Subcutaneous abdominal adipose tissue (tissue), 5 donors: Measurements from ENCODE around the gene ANKLE1.

ENCODE experiments used
- H3K27ac ChIP-seq: one replicate; pipeline ENCODE4 v1.7.0; 2013; ENCODE audit warnings: low read depth, mild to moderate bottlenecking, inconsistent platforms, low read length, moderate library complexity
- H3K27me3 ChIP-seq, 5 donors: one replicate each; pipeline ENCODE4 v1.7.0; 2013; ENCODE audit warnings: low read length in 5 of 5, inconsistent platforms in 1 of 5; ENCODE audit not compliant: control insufficient read depth in 5 of 5, insufficient read depth in 4 of 5
- H3K36me3 ChIP-seq, 5 donors: one replicate each; pipeline ENCODE4 v1.7.0; 2013; ENCODE audit warnings: low read length in 5 of 5; ENCODE audit not compliant: control insufficient read depth in 5 of 5, insufficient read depth in 5 of 5
- H3K4me1 ChIP-seq, 5 donors: one replicate each; pipeline ENCODE4 v1.7.0; 2013; ENCODE audit warnings: low read length in 5 of 5, mild to moderate bottlenecking in 3 of 5, moderate library complexity in 1 of 5; ENCODE audit not compliant: control insufficient read depth in 5 of 5, insufficient read depth in 5 of 5
- H3K4me3 ChIP-seq, 5 donors: one replicate each; pipeline ENCODE4 v1.7.0; 2013; ENCODE audit warnings: low read length in 5 of 5, low read depth in 1 of 5
- H3K9ac ChIP-seq, 5 donors: one replicate each; pipeline ENCODE4 v1.7.0; 2013; ENCODE audit warnings: low read length in 5 of 5, mild to moderate bottlenecking in 4 of 5, moderate library complexity in 3 of 5
- H3K9me3 ChIP-seq, 5 donors: one replicate each; pipeline ENCODE4 v1.7.0; 2013; ENCODE audit warnings: low read length in 5 of 5; ENCODE audit not compliant: control insufficient read depth in 5 of 5
- donor health status: healthy.
- donor health status: healthy.
- donor health status: healthy.
- donor health status: healthy.
- donor health status: healthy.

Gene ANKLE1

GRCh38 chr19:17249887-17250548, 31.7 kb upstream of the ANKLE1 start:
- Histone ChIP-seq H3K4me3 (no peak overlapping the region), H3K27ac (no peak overlapping the region)

GRCh38 chr19:17254636-17255035, 27.1 kb upstream of the ANKLE1 start:
- Histone ChIP-seq H3K4me1 (peaks cover 0 to 4% (median 0%) of the 10 kb centered on the region in 5 donors), H3K36me3 (peaks cover 0 to 45% (median 26%) of the 10 kb centered on the region in 5 donors), H3K4me3 (no peak overlapping the region), H3K9me3 (peaks cover 0 to 8% (median 5%) of the 10 kb centered on the region in 5 donors), H3K27ac (no peak overlapping the region), H3K27me3 (no peaks in the 10 kb centered on the region), H3K9ac (no peak overlapping the region)

More at GRCh38 chr19:17249887-17250548, 31.7 kb upstream of the ANKLE1 start:
- Histone ChIP-seq H3K27me3 (no peaks in the 10 kb centered on the region), H3K9me3 (no peaks in the 10 kb centered on the region), H3K9ac (no peak overlapping the region), H3K36me3 (peaks cover 0 to 18% (median 10%) of the 10 kb centered on the region in 5 donors), H3K4me1 (peaks cover 2 to 24% (median 21%) of the 10 kb centered on the region in 5 donors)

- peaks cover 0 to 4% (median 0%) of the 10 kb centered on the region in 5 donors for H3K4me1 ChIP-seq
- no peak overlapping the region for H3K4me3 ChIP-seq
- H3K9me3 ChIP-seq, result peaks cover 0 to 11% (median 7%) of the 10 kb centered on the region in 5 donors
- no peak overlapping the region for H3K27ac ChIP-seq
- no peak overlapping the region for H3K9ac ChIP-seq
- H3K36me3 ChIP-seq, result peaks cover 0 to 47% (median 28%) of the 10 kb centered on the region in 5 donors
- no peaks in the 10 kb centered on the region for H3K27me3 ChIP-seq
Measured at GRCh38 chr19:17255150-17255621, 26.5 kb upstream of the ANKLE1 start.

GRCh38 chr19:17256130-17256529, 25.6 kb upstream of the ANKLE1 start:
- Histone ChIP-seq H3K9me3 (peaks cover 0 to 11% (median 7%) of the 10 kb centered on the region in 5 donors), H3K9ac (no peak overlapping the region), H3K27me3 (no peaks in the 10 kb centered on the region), H3K27ac (no peak overlapping the region), H3K36me3 (peaks cover 0 to 47% (median 28%) of the 10 kb centered on the region in 5 donors), H3K4me3 (no peak overlapping the region), H3K4me1 (peaks cover 0 to 7% (median 4%) of the 10 kb centered on the region in 5 donors)

GRCh38 chr19:17259118-17259780, 22.5 kb upstream of the ANKLE1 start:
- peaks cover 0 to 18% (median 4%) of the 10 kb centered on the region in 5 donors for H3K4me1 ChIP-seq
- H3K36me3 ChIP-seq, result peaks cover 0 to 42% (median 21%) of the 10 kb centered on the region in 5 donors
- H3K4me3 ChIP-seq, result peak overlapping the region in 1 of 5 donors; percentile 16
- no peak overlapping the region for H3K27ac ChIP-seq
- H3K9me3 ChIP-seq, result peaks cover 0 to 11% (median 7%) of the 10 kb centered on the region in 5 donors
- no peak overlapping the region for H3K9ac ChIP-seq
- H3K27me3 ChIP-seq, result no peaks in the 10 kb centered on the region

- no peaks in the 10 kb centered on the region for H3K27me3 ChIP-seq
- no peak overlapping the region for H3K27ac ChIP-seq
Measured at GRCh38 chr19:17259934-17260333, 21.8 kb upstream of the ANKLE1 start.

GRCh38 chr19:17260842-17261325, 20.8 kb upstream of the ANKLE1 start:
- Histone ChIP-seq H3K4me3 (no peak overlapping the region), H3K9ac (no peak overlapping the region), H3K27me3 (no peaks in the 10 kb centered on the region), H3K9me3 (peaks cover 0 to 11% (median 7%) of the 10 kb centered on the region in 5 donors), H3K4me1 (peaks cover 0 to 28% (median 0%) of the 10 kb centered on the region in 5 donors), H3K27ac (no peak overlapping the region), H3K36me3 (peaks cover 0 to 31% (median 13%) of the 10 kb centered on the region in 5 donors)

More at GRCh38 chr19:17259934-17260333, 21.8 kb upstream of the ANKLE1 start:
- H3K4me1 ChIP-seq, result peaks cover 0 to 25% (median 4%) of the 10 kb centered on the region in 5 donors
- peaks cover 0 to 11% (median 7%) of the 10 kb centered on the region in 5 donors for H3K9me3 ChIP-seq
- peaks cover 0 to 38% (median 17%) of the 10 kb centered on the region in 5 donors for H3K36me3 ChIP-seq
- H3K4me3 ChIP-seq, result peak overlapping the region in 1 of 5 donors; percentile 16
- no peak overlapping the region for H3K9ac ChIP-seq

- H3K27ac ChIP-seq, result no peak overlapping the region
- peaks cover 0 to 11% (median 7%) of the 10 kb centered on the region in 5 donors for H3K9me3 ChIP-seq
- H3K27me3 ChIP-seq, result no peaks in the 10 kb centered on the region
- H3K4me3 ChIP-seq, result peak overlapping the region in 2 of 5 donors; percentile 27 to 52
- H3K9ac ChIP-seq, result peak overlapping the region in 2 of 5 donors; percentile 26 to 56
- peaks cover 0 to 33% (median 6%) of the 10 kb centered on the region in 5 donors for H3K4me1 ChIP-seq
- peaks cover 0 to 21% (median 13%) of the 10 kb centered on the region in 5 donors for H3K36me3 ChIP-seq
Measured at GRCh38 chr19:17262557-17262956, 19.1 kb upstream of the ANKLE1 start.

- H3K4me1 ChIP-seq, result peaks cover 5 to 40% (median 14%) of the 10 kb centered on the region in 5 donors
- peaks cover 0 to 10% (median 7%) of the 10 kb centered on the region in 5 donors for H3K9me3 ChIP-seq
- H3K36me3 ChIP-seq, result peaks cover 0 to 12% (median 8%) of the 10 kb centered on the region in 5 donors
- peak overlapping the region in 4 of 5 donors; percentile 51 to 81 (median 66) for H3K4me3 ChIP-seq
- peak overlapping the region; percentile 81 for H3K27ac ChIP-seq
- H3K9ac ChIP-seq, result peak overlapping the region; percentile 3 to 89 (median 58)
- H3K27me3 ChIP-seq, result no peaks in the 10 kb centered on the region
Measured at GRCh38 chr19:17263712-17264640, 17.7 kb upstream of the ANKLE1 start.
